Stimulated activated CD4-positive, alpha-beta T cell treated with anti-CD3 and anti-CD28 coated beads, Interleukin-4, amount 100 ng/mL, for 4 hours (primary cell): Measurements from ENCODE around the gene TSPEAR.
"Not testable (repeated sequence)": the region's sequence is repeated elsewhere in the genome, so short reads cannot be mapped to it uniquely, and the experiment has no call there.

ENCODE experiments used
- DNase-seq, 2 experiments: peaks; one replicate each; pipeline ENCODE4 v3.0.0-alpha.2; 2020

TSPEAR gene

DNA sequence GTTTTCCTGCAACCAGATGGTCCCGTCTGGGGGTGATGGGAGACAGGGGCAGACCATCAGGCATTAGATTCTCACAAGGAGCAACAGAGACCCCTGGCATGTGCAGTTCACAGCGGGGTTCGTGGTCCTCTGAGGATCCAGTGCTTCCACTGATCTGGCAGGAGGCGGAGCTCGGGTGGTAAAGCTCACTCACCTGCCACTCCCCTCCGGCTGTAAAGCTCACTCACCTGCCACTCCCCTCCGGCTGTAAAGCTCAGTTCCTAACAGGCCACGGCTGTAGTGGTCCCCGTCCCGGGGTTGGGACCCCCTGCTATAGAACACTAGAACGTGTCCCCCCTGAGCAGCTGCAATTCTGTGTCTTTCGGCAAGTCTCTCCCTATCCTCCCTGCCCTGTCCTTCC is 9.8 kb downstream of the TSPEAR start:
- DNase-seq: no peak

DNA sequence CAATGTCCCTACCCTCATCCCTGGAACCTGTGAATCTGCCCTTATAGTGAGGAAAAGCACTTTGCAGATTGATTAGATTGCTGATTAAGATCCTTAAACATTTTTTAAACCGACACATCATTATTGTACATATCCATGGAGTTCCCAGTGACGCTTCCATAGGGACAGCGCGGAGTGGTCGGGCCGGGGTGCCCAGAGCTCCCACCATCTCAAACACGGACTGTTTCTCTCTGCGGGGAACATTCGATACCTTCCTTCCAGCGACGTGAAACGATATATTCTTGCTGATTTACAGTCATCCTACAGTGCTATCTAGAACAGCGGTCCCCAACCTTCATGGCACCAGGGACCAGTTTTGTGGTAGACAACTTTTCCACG is 10.4 kb downstream of the TSPEAR start:
- no peak for DNase-seq

- no peak for DNase-seq
Observed at GRCh38 chr21:44700101-44701022, 11.0 kb downstream of the TSPEAR start.

- DNase-seq: no peak
Observed at GRCh38 chr21:44699502-44700001, 11.8 kb downstream of the TSPEAR start.

- no peak for DNase-seq
Observed at GRCh38 chr21:44697811-44698734, 13.3 kb downstream of the TSPEAR start.

DNA sequence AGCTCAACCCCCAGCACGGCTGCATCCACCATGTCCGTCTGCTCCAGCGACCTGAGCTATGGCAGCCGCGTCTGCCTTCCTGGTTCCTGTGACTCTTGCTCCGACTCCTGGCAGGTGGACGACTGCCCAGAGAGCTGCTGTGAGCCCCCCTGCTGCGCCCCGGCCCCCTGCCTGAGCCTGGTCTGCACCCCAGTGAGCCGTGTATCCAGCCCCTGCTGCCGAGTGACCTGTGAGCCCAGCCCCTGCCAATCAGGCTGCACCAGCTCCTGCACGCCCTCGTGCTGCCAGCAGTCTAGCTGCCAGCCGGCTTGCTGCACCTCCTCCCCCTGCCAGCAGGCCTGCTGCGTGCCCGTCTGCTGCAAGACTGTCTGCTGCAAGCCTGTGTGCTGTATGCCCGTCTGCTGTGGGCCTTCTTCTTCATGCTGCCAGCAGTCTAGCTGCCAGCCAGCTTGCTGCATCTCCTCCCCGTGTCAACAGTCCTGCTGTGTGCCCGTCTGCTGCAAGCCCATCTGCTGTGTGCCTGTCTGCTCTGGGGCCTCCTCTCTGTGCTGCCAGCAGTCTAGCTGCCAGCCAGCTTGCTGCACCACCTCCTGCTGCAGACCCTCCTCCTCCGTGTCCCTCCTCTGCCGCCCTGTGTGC is 14.1 kb downstream of the TSPEAR start, which contains the start of gene KRTAP10-12:
TSS of gene KRTAP10-12 (plus strand) at position 1 of the 639 bp plus-strand sequence. CDS start at position 31, 30 bp downstream.
- not testable (repeated sequence) for DNase-seq

- DNase-seq: no peak
Observed at GRCh38 chr21:44696572-44696971, 14.8 kb downstream of the TSPEAR start.

- DNase-seq: no peak
Observed at GRCh38 chr21:44695641-44696040, 15.7 kb downstream of the TSPEAR start.

DNA sequence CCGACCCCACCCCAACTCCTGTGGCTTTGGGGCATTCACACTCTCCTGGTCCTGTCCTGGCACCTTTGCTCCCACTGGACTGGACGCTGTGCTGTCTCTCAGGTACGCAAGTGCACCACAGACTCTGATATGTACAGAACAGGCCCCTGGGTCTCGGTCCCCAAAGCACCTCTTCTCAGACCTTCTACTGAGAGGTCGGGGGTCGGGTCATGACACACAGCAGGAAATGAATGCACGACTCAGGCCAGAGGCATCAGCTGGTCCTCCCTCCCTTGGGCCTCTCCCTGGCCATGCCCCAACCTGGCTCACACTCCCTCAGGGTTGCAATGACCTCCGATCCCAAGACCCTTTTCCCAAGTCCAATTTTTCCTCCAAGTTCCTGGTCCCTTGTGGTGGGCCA is 16.2 kb downstream of the TSPEAR start:
- no peak for DNase-seq

GRCh38 chr21:44694776-44695175 is 16.6 kb downstream of the TSPEAR start:
- DNase-seq: no peak

DNA sequence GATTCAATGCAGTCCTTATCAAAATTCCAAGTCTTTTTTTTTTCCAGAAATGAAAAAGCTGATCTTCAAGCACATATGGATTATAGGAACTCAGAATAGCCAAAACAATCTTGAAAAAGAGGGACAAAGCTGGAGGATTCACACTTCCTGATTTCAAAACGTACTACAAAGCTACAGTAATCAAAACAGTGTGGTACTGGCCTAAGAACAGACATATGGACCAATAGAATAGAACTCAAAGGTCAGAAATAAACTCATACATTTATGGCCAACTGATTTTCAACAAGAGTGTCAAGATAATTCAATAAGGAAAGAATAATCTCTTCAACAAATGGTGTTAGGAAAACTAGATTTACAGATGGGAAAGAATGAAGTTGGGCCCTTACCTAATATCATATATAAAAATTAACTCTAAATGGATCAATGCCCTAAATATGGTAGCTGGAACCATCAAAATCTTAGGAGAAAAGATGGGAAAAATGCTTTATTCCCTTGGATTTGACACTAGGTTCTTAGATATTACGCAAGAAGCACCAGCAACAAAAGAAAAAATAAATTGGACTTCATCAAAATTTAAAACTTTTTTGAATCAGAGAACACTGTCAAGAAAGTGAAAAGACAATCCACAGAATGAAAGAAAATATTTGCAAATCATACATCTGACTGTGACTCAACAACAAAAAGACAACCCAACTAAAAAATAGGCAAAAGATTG is 18.4 kb downstream of the TSPEAR start:
- DNase-seq: no peak

- DNase-seq: no peak
Observed at GRCh38 chr21:44691686-44692085, 19.7 kb downstream of the TSPEAR start.

DNA sequence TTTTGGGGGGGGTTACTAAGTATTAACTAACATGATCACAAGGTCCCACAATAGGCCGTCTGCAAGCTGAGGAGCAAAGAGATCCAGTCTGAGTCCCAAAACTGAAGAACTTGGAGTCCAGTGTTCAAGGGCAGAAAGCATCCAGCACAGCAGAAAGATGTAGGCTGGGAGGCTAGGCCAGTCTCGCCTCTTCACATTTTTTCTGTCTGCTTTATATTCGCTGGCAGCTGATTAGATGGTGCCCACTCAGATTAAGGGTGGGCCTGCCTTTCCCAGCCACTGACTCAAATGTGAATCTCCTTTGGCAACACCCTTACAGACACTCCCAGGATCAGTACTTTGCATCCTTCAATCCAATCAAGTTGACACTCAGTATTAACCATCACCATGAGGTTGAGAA is 21.6 kb downstream of the TSPEAR start:
- not testable (repeated sequence) for DNase-seq

DNA sequence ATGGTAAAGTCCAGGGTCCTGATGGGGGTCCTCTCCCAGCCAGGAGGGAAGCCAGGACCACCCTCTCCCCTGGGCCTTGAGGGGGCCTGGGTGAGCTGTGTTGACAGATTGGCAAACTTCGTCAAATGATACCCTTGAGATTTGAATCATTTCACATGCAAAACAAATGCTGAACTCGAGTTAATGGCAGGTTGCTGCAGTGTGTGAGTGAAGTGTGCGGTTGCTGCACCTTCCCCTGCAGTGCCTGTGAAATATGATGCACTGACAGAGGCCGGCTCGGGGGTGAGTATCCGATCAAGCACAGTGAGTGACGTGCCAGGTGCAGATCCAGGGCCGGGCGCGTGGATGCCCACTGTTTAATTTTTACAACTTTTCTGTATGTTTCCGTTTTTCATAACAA is 23.7 kb downstream of the TSPEAR start:
- DNase-seq: no peak

GRCh38 chr21:44686843-44687561 is 24.4 kb downstream of the TSPEAR start:
- no peak for DNase-seq

DNA sequence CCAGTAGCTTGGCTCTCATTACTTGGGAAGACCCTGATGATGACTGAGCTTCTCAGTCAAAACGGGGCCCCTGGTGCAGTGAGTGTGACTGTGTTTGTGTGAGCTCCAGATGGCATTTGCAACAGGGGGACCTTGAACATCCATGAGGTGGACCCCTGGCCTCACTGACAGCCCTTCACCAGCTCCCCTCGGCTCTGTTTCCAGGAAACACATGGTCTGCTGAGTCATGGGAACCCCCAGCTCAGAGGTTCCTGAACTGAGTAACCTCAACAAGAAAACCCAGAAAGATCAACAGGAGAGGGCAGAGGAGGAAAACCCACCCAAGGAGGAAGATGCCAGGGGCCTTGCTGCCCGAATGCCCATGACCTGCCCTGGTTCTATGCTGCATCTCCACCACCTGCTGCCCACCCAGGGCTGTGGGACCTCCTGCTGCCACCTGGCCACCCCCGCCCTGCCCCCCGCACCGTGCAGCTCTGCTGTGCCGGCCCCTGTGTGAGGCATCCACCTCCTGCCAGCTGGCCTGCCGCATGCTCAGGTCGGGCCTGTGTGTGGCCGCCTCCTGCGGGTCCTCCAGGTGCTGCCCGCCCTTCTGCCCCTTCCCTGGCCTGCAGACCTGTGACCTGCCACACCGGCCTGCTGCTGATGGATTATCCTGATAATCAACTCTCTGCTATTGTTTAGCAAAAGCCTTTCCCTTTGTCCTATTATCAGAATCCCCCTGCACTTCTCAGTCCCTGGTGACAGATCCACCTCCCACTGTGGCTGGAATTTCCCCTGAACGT is 25.2 kb downstream of the TSPEAR start:
- no peak for DNase-seq

GRCh38 chr21:44685050-44685449 is 26.3 kb downstream of the TSPEAR start:
- not testable (repeated sequence) for DNase-seq

DNA sequence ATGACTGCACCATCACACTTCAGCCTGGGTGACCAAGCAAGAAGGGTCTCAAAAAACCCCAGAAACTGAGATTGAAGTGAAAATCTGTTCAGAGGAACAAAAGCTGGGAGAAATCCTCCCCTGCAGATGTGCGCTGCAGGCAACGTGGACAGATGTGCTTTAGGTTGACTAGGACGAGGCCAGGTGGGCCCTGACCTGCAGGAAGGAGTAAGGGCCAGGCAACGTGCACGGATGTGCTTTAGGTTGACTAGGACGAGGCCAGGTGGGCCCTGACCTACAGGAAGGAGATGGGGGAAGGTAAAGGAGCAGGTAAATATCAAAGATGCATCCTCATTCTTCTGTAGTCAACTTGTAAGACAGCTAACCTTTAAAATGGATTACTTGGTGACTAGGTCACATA is 26.9 kb downstream of the TSPEAR start:
- no peak for DNase-seq

DNA sequence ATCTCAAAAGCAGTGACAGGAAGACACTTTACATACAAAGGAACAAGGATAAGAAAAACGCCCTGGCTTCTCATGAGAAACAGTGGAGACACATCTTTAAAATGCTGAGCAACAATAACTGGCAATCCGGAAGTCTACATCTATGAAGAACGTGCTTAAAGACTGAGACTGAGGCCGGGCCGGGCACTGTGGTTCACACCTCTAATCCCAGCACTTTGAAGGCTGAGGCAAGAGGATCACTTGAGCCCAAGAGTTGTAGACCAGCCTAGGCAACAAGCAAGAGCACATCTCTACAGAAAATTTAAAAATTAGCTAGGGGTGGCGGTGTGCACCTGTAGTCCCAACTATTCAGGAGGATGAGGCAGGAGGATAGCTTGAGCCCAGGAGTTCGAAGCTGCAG is 27.3 kb downstream of the TSPEAR start:
- no peak for DNase-seq

DNA sequence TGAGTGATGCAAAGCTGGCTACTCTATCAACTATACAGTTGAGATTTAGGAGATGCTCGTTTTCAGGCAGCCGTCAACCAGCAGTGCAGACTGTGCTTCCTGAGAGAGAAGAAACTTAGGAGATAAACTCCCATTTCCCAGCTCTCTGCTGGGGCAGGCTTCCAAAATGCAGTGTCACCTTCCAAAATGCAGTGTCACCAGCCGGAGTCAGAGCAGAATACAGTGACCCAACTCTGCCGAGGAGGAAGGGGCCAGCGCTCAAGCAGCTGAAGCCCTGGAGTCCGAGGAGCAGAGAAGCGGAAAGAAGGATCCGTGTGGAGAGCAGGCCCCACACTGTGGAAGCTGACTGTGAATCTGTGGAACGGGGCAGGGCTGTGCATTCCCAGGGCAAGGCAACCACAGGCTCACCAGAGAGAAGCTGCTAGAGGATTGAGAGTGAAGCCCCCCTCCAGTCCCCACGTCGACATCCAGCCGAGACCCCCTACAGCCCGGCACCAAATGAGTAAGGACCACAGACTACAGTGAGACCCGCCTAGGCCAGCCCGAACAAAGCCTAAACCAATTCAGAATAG is 28.7 kb downstream of the TSPEAR start:
- DNase-seq: no peak
